NCI-H2171 (cell line): ENCODE results near the gene TTC21A.
"Not testable (repeated sequence)": the region's sequence is repeated elsewhere in the genome, so short reads cannot be mapped to it uniquely, and the experiment has no call there.

Source experiments
- DNase-seq: peaks from one replicate; lab custom pipeline; 2025; lab: John Stamatoyannopoulos, UW

TTC21A gene, protein sequence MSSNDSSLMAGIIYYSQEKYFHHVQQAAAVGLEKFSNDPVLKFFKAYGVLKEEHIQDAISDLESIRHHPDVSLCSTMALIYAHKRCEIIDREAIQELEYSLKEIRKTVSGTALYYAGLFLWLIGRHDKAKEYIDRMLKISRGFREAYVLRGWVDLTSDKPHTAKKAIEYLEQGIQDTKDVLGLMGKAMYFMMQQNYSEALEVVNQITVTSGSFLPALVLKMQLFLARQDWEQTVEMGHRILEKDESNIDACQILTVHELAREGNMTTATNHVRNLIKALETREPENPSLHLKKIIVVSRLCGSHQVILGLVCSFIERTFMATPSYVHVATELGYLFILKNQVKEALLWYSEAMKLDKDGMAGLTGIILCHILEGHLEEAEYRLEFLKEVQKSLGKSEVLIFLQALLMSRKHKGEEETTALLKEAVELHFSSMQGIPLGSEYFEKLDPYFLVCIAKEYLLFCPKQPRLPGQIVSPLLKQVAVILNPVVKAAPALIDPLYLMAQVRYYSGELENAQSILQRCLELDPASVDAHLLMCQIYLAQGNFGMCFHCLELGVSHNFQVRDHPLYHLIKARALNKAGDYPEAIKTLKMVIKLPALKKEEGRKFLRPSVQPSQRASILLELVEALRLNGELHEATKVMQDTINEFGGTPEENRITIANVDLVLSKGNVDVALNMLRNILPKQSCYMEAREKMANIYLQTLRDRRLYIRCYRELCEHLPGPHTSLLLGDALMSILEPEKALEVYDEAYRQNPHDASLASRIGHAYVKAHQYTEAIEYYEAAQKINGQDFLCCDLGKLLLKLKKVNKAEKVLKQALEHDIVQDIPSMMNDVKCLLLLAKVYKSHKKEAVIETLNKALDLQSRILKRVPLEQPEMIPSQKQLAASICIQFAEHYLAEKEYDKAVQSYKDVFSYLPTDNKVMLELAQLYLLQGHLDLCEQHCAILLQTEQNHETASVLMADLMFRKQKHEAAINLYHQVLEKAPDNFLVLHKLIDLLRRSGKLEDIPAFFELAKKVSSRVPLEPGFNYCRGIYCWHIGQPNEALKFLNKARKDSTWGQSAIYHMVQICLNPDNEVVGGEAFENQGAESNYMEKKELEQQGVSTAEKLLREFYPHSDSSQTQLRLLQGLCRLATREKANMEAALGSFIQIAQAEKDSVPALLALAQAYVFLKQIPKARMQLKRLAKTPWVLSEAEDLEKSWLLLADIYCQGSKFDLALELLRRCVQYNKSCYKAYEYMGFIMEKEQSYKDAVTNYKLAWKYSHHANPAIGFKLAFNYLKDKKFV (N-terminal part only)

DNA sequence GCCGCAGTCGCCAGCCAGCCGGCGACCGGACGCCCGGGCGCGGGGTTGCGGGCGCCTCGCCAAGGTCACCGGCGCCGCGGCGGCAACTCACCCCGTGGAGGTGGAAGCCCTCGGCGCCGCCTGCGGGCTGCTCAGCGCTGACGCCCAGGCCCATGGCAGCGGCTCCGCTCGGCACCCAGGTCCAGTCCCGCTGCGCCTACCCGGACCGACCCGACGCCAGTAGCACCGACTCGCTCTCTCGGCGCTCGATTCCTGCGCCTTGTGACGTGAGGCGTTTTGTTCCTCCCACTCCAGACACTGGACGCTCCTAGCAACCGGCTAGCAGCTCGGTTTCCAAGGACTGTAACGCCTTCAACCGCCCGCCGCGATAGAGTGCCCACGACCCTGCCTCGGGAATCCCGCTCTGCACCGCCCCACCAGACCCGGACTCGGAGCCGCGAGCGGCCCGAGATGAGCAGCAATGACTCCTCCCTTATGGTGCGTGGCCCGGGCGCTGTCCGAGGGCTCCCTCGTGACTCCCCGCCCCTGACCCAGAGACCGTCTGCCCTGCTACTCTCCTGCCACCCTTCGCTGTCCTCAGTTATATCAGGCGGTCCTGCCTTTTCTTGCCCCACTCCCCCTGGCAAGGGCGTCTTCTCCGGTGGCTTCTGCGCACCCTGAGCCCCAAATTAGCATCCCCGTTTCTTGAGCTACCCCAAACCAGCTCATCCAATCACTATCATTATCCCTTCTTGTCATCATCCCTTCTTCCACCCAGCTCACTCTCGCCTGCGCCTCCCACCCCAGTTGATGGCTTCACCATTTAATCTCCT is at the start of gene TTC21A, which contains the start of gene GORASP1:
Gene TTC21A, plus strand, starts transcription at position 293 of the 812 bp plus-strand sequence. Its CDS starts 158 bp downstream, at position 451.
Gene GORASP1, minus strand, starts transcription at position 240 of the 812 bp plus-strand sequence. Its CDS starts 86 bp downstream, at position 154.
- peak; percentile 20 for DNase-seq

DNA sequence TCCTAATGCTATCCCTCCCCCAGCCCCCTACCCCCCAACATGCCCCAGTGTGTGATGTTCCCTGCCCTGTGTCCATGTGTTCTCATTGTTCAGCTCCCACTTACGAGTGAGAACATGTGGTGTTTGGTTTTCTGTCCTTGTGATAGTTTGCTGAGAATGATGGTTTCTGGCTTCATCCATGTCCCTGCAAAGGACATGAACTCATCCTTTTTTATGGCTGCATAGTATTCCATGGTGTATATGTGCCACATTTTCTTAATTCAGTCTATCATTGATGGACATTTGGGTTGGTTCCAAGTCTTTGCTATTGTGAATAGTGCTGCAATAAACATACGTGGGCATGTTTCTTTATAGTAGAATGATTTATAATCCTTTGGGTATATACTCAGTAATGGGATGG is 46.3 kb upstream of the TTC21A start:
- not testable (repeated sequence) for DNase-seq

DNA sequence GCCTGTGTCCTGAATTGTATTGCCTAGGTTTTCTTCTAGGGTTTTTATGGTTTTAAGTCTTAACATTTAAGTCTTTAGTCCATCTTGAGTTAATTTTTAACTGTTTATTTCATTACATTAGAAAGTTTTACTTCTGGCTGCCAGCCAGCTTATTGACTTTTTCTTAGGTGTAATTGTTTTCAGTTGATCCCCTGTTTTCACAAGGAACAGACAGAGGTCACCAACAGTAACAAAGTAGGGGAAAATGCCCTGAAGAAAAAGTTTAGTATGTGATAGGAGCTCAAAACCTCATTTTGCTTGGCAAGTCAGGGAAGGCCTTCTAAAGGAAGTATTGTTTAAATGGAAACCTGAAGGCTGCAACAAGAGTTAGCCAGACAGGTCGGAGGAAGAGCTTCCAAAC is 45.3 kb upstream of the TTC21A start:
- DNase-seq, result no peak

DNA sequence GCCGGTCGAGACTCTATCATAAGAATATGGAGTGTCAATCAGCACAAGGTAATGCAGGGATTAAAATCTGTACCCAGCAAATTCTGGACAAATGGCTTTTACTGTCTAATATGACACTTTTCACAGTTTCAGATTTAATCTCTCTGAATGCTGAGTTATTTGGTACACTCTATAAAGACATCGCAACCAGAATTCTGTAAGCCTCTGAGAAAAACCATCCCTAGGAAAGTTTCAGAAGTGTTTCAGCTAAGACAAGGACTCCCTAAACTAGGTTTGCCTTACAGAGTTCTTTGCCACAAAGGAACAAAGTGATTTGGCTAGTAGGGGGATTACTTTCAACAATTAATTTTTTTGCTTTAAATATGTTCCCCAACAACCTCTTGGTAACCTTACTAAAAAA is 44.3 kb upstream of the TTC21A start:
- DNase-seq, result no peak

DNA sequence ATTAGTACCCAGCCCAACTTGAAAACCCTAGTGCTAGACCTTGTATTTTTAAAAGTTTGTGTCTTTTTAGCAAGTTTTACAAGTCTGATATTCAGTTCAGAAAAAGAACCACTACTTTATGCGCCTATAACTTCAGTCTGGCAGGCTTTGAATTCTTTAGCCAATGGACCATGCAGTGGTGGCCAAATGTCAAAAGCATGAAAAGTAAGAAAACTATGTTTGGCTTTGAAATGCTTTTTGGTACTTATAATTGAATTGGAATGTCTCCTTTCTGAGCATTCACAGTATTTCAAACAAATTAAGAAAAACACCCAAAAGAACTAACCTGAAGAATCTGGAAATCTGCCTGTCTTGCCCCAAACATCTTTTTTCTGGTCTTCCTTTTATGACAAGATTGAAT is 42.8 kb upstream of the TTC21A start:
- no peak for DNase-seq

DNA sequence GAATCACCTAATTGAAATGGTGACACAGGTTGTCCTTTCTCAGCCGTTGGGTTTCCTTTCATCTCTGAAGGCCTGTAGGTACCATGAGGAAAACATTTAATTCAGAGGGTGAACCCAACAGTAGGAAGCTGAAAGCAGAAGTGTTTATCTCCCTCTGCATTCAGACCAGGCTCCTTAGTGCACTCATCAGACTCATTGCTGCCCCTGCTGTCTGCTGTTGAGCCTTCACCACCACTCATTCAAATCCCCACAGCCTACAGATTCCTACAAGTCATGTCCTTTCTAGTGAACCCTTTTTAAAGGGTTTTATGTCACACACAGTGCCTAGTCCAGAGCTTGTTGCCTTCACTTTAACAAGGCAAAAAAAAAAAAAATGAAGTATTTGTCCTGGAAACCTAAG is 42.3 kb upstream of the TTC21A start:
- no peak for DNase-seq

DNA sequence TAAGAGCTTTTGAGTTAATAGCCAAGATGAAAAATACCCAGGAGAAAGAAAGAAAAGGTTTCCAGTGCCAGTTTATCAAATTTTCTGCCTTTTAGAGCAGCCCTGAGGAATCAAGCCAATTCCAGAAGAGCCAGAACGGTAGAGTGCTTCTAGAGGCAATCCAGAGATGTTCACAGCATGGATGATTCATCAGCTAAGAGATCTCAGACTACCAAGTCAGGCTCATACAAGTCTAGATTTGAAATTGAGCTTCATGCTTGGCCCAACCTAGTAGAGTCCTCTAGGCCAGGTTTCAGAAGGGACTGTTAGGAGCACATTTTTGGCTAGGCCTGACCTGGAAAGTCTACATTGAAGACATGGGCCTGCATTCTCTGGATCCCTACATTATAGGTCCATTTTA is 40.2 kb upstream of the TTC21A start:
- no peak for DNase-seq

DNA sequence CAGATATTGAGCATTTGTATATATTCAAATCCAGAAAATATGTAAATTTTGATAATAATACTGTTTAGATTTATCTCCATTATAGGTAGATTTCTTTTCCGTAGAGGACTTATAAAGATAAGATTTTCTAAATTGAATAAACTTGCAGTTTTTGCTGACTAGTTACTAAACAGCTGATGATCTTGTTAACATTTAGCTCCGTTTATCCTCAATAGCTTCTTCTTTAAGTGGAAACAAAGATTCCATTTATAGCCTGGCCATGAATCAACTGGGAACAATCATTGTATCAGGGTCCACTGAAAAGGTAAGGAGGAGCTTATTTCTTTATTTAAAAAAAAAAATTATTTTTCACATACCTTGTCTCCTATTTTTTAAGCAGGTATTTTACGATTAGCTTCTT is 38.9 kb upstream of the TTC21A start:
- DNase-seq, result no peak

DNA sequence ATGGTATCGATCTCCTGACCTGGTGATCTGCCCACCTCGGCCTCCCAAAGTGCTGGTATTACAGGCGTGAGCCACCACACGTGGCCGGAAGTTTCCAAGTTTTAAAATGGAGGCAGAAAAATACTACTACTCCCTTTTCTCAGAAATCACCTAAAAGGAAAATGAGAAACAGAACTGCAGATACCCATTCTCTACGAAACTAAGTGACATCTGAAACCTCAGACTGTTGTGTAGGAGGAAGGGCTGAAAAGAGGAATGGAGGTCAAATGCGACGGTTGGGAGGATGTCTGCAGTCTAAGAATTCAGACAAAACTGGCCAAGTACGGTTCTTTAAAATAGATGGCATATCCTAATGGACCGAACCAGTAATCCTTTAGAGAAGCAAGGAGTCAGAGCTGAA is 31.6 kb upstream of the TTC21A start:
- DNase-seq, result no peak

DNA sequence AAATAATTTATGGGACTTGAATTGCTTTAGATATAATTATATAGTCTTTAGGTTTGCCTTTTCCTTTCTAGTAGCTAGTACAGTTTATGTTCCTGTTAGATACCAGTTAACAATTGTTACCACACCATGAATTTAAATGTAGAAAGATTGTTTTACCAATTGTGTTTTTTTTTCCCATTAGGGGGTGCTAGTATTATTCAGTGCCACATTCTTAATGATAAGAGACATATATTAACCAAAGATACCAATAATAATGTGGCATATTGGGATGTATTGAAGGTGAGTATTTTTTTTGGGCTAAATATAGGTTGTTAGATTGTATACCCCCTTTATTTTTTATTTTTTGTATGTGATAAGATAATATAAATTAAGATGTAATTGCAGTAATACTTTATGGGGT is 27.9 kb upstream of the TTC21A start:
- DNase-seq, result no peak

DNA sequence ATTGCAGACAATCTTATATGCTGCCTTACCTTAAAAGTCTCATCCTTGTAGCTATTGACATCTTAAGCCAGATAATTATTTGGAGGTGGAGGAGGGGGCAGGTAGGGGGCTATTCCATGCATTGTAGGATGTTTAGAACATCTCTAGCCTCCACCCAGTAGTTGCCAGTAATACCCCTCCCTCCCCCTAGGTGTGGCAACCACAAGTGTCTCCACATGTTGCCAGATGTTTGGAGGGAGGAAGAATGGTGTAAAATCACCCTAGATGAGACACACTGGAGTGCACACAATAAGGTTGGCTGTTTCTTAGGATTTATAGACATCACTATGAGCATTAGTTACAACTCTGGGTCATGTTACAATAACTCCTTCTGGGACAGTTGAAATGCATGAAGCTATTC is 27.5 kb upstream of the TTC21A start:
- DNase-seq, result no peak

DNA sequence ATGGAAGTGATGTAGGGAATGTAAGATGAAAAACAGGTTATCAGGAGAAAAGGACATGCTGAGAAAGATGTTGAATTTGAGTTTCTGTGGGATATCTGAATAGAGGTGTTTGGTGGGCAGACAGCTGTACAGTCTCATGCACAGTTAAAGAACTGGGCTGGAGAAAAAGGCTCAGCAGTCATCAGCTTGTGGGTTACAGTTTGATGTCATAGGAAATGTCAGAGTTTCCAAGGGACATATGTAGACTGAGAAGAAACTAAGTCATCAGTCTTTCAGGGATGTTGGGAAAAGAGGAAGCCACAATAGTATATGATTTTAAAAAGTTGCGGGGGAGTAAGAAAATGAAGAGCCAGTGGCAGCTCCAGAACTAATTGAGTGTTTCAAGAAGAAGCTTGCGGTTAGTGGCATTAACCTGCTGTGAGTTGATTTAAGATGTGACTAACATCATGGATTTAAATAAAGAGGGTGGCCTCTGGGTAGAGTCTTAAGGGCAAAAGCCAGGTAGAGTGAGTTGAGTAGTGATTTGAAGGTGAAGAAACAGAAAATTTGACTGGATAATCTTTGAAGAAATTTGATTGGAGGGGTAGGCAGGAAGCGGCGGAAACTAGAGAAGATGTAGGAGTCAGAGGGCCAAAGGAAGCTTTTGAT is 24.7 kb upstream of the TTC21A start:
- DNase-seq, result no peak

DNA sequence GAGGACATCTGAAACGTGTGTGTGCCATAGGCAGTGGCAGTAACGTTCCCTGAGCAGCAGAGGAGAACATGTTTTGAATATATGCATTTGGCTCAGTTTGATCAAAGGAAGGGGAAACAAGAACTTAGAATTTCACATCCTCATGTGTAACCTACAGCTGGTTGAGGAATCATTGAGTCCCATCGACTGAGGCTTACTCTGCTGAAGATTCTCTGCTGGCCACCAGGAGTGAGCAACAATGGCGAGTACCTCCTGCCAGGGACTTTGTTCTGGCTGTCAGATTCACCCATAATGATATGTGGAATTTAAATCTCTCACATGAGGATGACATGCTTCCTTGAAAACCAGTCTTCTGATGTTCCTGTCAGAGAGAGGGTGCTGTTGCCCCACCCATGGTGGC is 21.3 kb upstream of the TTC21A start:
- no peak for DNase-seq

DNA sequence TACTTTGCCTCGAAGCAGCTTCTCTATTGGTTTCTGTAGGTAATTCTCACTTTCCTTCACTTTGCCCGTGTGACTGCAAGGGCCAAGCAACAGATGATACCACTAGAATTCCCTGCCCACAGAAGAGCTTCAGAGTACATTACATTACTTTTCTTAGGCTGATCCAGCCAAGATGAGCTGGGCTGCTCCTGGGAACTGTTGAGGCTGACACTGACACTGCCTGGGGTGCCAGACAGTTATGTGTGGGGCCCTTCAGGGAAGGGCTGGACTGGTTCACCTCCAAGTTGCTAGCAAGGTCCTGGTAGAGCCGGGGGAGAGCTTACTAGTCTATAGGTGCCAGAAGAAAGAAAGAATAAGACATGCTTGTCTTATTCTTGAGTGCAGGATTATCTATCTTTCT is 19.0 kb upstream of the TTC21A start:
- no peak for DNase-seq

DNA sequence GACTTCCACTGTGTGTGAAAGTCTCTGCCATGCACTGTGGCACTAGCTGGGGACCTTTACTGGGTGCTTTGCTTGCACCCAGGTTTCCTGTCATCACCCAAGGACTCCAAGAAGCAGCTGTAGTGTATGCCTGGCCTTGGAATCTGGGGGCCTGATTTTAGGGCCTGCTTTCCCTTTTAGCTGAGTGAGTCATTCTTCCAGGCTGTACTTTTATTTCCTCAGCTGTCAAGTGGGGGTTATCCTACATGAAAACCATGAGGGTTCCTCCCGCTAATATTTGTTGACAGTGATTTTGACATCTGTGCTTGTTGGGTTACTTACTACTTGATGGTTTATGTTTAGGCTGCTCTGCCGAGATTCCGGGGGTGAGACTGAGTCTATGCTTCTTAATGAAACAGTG is 18.6 kb upstream of the TTC21A start:
- DNase-seq, result no peak

DNA sequence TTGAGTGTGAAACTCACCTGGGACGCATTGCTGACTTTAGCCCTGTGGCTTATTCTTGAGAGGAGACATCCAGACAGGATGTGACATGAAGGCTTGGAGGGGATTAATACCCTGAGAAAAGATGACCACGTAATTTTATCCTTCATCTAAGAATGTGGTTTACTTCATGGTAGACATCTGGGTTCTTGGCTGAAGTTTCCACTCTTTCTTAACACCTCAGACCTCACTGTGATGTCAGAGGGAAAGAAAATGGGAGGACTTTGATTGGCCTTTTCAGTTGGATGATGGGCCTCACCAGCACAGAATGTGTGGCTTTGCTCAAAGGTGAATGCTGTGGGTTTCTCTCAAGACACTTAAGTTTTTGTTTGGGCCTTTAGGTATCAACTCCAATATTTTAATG is 16.6 kb upstream of the TTC21A start:
- no peak for DNase-seq

DNA sequence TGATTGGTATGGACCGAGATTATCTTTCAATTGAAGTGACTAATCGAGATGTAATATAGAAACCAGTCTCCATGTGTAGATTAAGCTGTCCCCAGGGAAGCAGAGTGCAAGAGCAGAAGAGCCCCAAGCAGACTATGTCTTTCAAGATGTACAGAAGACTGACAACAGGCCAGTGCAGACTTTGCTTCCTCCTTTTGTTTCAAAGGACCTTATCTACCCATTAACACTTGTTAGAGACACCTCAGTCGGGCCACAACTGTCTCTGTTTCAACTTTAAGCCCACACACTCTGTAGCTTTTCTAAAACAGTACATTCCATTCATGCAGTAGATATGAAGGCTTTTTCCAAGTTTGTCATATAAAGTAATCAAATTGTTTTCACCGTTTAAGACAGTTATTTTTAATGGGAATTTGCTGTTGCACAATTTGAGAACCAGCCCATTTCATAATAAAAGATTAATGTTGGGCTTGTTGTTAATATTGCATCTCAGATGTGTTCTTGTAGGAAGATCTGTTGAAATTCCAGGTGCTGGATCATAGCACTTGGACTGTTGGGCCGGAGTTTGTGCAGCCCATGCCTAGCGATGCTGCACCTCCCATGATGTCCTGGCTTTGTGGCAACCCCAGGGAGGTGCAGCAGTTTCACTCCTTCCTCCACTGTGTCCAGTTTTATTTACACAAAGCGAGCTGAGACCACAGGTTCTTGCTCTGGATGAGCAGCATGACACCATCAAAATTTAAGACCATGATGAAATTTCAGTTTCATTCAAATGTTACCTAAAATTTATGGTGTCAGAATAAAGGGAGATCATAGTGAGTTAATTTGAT is 12.4 kb upstream of the TTC21A start:
- DNase-seq, result no peak

DNA sequence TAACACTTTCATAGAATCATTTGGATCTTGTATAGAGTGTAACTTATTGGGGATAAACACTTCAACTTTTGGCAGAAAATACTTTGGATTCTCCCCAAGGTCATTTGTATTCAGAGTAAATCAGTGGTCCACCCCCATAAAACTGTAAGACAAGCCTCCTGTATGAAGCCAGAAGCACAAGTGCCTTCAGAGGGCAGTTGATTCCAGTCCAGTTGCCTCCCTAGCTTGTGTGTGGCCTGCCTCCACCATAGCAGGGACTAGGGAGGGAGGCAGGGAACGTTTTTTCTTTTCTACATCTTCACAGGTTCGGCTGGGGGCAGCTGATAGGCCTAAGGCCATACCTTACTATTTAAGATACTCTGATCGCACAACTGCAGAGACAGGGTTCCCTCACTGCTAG is 11.7 kb upstream of the TTC21A start:
- no peak for DNase-seq

DNA sequence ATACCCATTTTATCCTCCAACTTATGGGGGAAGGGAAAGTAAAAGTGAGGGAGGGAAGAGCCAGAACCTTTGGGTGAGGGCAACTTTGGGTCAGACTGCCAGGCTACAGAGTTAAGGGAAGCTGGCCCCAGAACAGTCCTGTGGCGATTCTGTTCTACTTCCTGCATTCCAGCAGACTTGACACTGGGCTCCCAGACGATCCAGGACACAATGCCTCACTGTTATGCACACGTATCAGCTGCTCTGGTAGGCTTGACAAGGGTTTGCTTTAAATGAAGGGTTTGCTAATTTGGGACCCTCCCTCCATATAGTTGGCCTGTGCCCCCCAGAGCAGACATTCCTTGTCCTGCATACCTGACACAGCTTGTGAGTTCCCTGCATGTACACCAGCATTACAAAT is 10.7 kb upstream of the TTC21A start:
- DNase-seq, result no peak
